ENCODE data around the gene C1QL4.
"Not testable (repeated sequence)": the region's sequence is repeated elsewhere in the genome, so short reads cannot be mapped to it uniquely, and the experiment has no call there.

C1QL4 gene

GRCh38 chr12:49339464-49339861 lies 2.5 kb upstream of the C1QL4 start:
- Histone ChIP-seq H3K4me3 (ENCODE audit: low read depth, low read length) (no peak overlapping the region), H3K4me1 (ENCODE audit: control insufficient read depth, insufficient read depth, low read length) (peaks cover 17% of the 10 kb centered on the region), H3K9me3 (ENCODE audit: control insufficient read depth, insufficient read depth, low read length) (no peaks in the 10 kb centered on the region), H3K27me3 (ENCODE audit: control insufficient read depth, insufficient read depth, low read length) (peaks cover 92% of the 10 kb centered on the region), H3K9ac (ENCODE audit: low read depth, low read length) (no peak overlapping the region), H3K36me3 (ENCODE audit: control insufficient read depth, insufficient read depth, low read length) (no peaks in the 10 kb centered on the region)

GRCh38 chr12:49338830-49339463 lies 2.0 kb upstream of the C1QL4 start:
- Histone ChIP-seq H3K4me3 (ENCODE audit: low read depth, low read length) (no peak overlapping the region), H3K9ac (ENCODE audit: low read depth, low read length) (no peak overlapping the region), H3K4me1 (ENCODE audit: control insufficient read depth, insufficient read depth, low read length) (peaks cover 17% of the 10 kb centered on the region), H3K9me3 (ENCODE audit: control insufficient read depth, insufficient read depth, low read length) (no peaks in the 10 kb centered on the region), H3K36me3 (ENCODE audit: control insufficient read depth, insufficient read depth, low read length) (no peaks in the 10 kb centered on the region), H3K27me3 (ENCODE audit: control insufficient read depth, insufficient read depth, low read length) (peaks cover 92% of the 10 kb centered on the region)

GRCh38 chr12:49335955-49336644 lies 888 bp downstream of the C1QL4 start:
- H3K36me3 ChIP-seq (ENCODE audit: control insufficient read depth, insufficient read depth, low read length): peaks cover 4% of the 10 kb centered on the region
- H3K9ac ChIP-seq (ENCODE audit: low read depth, low read length): no peak overlapping the region
- peak overlapping the region; percentile 54 for H3K4me3 ChIP-seq (ENCODE audit: low read depth, low read length)
- H3K27me3 ChIP-seq (ENCODE audit: control insufficient read depth, insufficient read depth, low read length): peaks cover 93% of the 10 kb centered on the region
- no peaks in the 10 kb centered on the region for H3K9me3 ChIP-seq (ENCODE audit: control insufficient read depth, insufficient read depth, low read length)
- peaks cover 10% of the 10 kb centered on the region for H3K4me1 ChIP-seq (ENCODE audit: control insufficient read depth, insufficient read depth, low read length)

GRCh38 chr12:49335118-49335954 lies 1.7 kb downstream of the C1QL4 start:
- H3K9ac ChIP-seq (ENCODE audit: low read depth, low read length): no peak overlapping the region
- peaks cover 85% of the 10 kb centered on the region for H3K27me3 ChIP-seq (ENCODE audit: control insufficient read depth, insufficient read depth, low read length)
- peaks cover 7% of the 10 kb centered on the region for H3K36me3 ChIP-seq (ENCODE audit: control insufficient read depth, insufficient read depth, low read length)
- H3K4me1 ChIP-seq (ENCODE audit: control insufficient read depth, insufficient read depth, low read length): peaks cover 4% of the 10 kb centered on the region
- peak overlapping the region; percentile 22 for H3K4me3 ChIP-seq (ENCODE audit: low read depth, low read length)
- H3K9me3 ChIP-seq (ENCODE audit: control insufficient read depth, insufficient read depth, low read length): no peaks in the 10 kb centered on the region

GRCh38 chr12:49334681-49335080 lies 2.3 kb downstream of the C1QL4 start:
- Histone ChIP-seq H3K9ac (ENCODE audit: low read depth, low read length) (no peak overlapping the region), H3K27me3 (ENCODE audit: control insufficient read depth, insufficient read depth, low read length) (peaks cover 78% of the 10 kb centered on the region)

GRCh38 chr12:49334226-49334625 lies 2.8 kb downstream of the C1QL4 start:
- H3K4me3 ChIP-seq (ENCODE audit: low read depth, low read length): no peak overlapping the region
- H3K4me1 ChIP-seq (ENCODE audit: control insufficient read depth, insufficient read depth, low read length): no peaks in the 10 kb centered on the region
- H3K9me3 ChIP-seq (ENCODE audit: control insufficient read depth, insufficient read depth, low read length): no peaks in the 10 kb centered on the region
- H3K27me3 ChIP-seq (ENCODE audit: control insufficient read depth, insufficient read depth, low read length): peaks cover 74% of the 10 kb centered on the region
- peaks cover 12% of the 10 kb centered on the region for H3K36me3 ChIP-seq (ENCODE audit: control insufficient read depth, insufficient read depth, low read length)
- no peak overlapping the region for H3K9ac ChIP-seq (ENCODE audit: low read depth, low read length)

More at GRCh38 chr12:49334681-49335080, 2.3 kb downstream of the C1QL4 start:
- peak overlapping the region; percentile 22 for H3K4me3 ChIP-seq (ENCODE audit: low read depth, low read length)
- no peaks in the 10 kb centered on the region for H3K9me3 ChIP-seq (ENCODE audit: control insufficient read depth, insufficient read depth, low read length)
- peaks cover 3% of the 10 kb centered on the region for H3K4me1 ChIP-seq (ENCODE audit: control insufficient read depth, insufficient read depth, low read length)
- peaks cover 11% of the 10 kb centered on the region for H3K36me3 ChIP-seq (ENCODE audit: control insufficient read depth, insufficient read depth, low read length)

GRCh38 chr12:49333778-49334177 lies 3.2 kb downstream of the C1QL4 start:
- not testable (repeated sequence) for H3K4me1 ChIP-seq (ENCODE audit: control insufficient read depth, insufficient read depth, low read length)

GRCh38 chr12:49332891-49333371 lies 4.1 kb downstream of the C1QL4 start:
- H3K4me3 ChIP-seq (ENCODE audit: low read depth, low read length): peak overlapping the region; percentile 9

More at GRCh38 chr12:49333778-49334177, 3.2 kb downstream of the C1QL4 start:
- H3K36me3 ChIP-seq (ENCODE audit: control insufficient read depth, insufficient read depth, low read length): peaks cover 12% of the 10 kb centered on the region
- not testable (repeated sequence) for H3K9ac ChIP-seq (ENCODE audit: low read depth, low read length); H3K4me3 ChIP-seq (ENCODE audit: low read depth, low read length); H3K9me3 ChIP-seq (ENCODE audit: control insufficient read depth, insufficient read depth, low read length)
- H3K27me3 ChIP-seq (ENCODE audit: control insufficient read depth, insufficient read depth, low read length): peaks cover 69% of the 10 kb centered on the region

GRCh38 chr12:49332441-49332861 lies 4.5 kb downstream of the C1QL4 start:
- Histone ChIP-seq H3K9me3 (ENCODE audit: control insufficient read depth, insufficient read depth, low read length) (no peaks in the 10 kb centered on the region), H3K4me3 (ENCODE audit: low read depth, low read length) (no peak overlapping the region), H3K4me1 (ENCODE audit: control insufficient read depth, insufficient read depth, low read length) (no peaks in the 10 kb centered on the region), H3K36me3 (ENCODE audit: control insufficient read depth, insufficient read depth, low read length) (peaks cover 14% of the 10 kb centered on the region), H3K27me3 (ENCODE audit: control insufficient read depth, insufficient read depth, low read length) (peaks cover 56% of the 10 kb centered on the region), H3K9ac (ENCODE audit: low read depth, low read length) (no peak overlapping the region)

More at GRCh38 chr12:49332891-49333371, 4.1 kb downstream of the C1QL4 start:
- H3K27me3 ChIP-seq (ENCODE audit: control insufficient read depth, insufficient read depth, low read length): peaks cover 61% of the 10 kb centered on the region
- no peaks in the 10 kb centered on the region for H3K9me3 ChIP-seq (ENCODE audit: control insufficient read depth, insufficient read depth, low read length)
- H3K4me1 ChIP-seq (ENCODE audit: control insufficient read depth, insufficient read depth, low read length): no peaks in the 10 kb centered on the region
- H3K9ac ChIP-seq (ENCODE audit: low read depth, low read length): no peak overlapping the region
- peaks cover 12% of the 10 kb centered on the region for H3K36me3 ChIP-seq (ENCODE audit: control insufficient read depth, insufficient read depth, low read length)

GRCh38 chr12:49331380-49332222 lies 5.4 kb downstream of the C1QL4 start:
- Histone ChIP-seq H3K9me3 (ENCODE audit: control insufficient read depth, insufficient read depth, low read length) (no peaks in the 10 kb centered on the region), H3K36me3 (ENCODE audit: control insufficient read depth, insufficient read depth, low read length) (peaks cover 14% of the 10 kb centered on the region), H3K4me1 (ENCODE audit: control insufficient read depth, insufficient read depth, low read length) (no peaks in the 10 kb centered on the region), H3K9ac (ENCODE audit: low read depth, low read length) (no peak overlapping the region), H3K4me3 (ENCODE audit: low read depth, low read length) (no peak overlapping the region), H3K27me3 (ENCODE audit: control insufficient read depth, insufficient read depth, low read length) (peaks cover 49% of the 10 kb centered on the region)

Measured in iPS-15b (cell line).